HUES64 (cell line): ENCODE data around the gene VPS13C.

Experiments
- H3K27ac ChIP-seq: 2 replicates; pipeline ENCODE4 v1.7.0; 2013; ENCODE audit warnings: low read depth, low read length, inconsistent platforms
- H3K27me3 ChIP-seq: 2 replicates; pipeline ENCODE4 v1.6.1; 2013; ENCODE audit warnings: mild to moderate bottlenecking, low read length; ENCODE audit not compliant: insufficient read depth
- H3K36me3 ChIP-seq: 2 replicates; pipeline ENCODE4 v1.6.1; 2013; ENCODE audit warnings: mild to moderate bottlenecking, low read length; ENCODE audit not compliant: insufficient read depth
- H3K4me1 ChIP-seq: 2 replicates; pipeline ENCODE4 v1.6.1; 2013; ENCODE audit warnings: mild to moderate bottlenecking, low read length, moderate library complexity; ENCODE audit not compliant: insufficient read depth
- H3K4me3 ChIP-seq: 2 replicates; pipeline ENCODE4 v1.5.1; 2013; ENCODE audit warnings: mild to moderate bottlenecking, low read length, moderate library complexity
- H3K9ac ChIP-seq: 2 replicates; pipeline ENCODE4 v1.6.1; 2013; ENCODE audit warnings: mild to moderate bottlenecking, low read depth, low read length
- H3K9me3 ChIP-seq: 2 replicates; pipeline ENCODE4 v1.6.1; 2013; ENCODE audit warnings: low read depth, low read length; ENCODE audit not compliant: insufficient read depth
- WGBS: fragments of 150-250, 120-280 bp; methylation state at CpG from one replicate; pipeline ENCODE4 v1.1.7; 2013; ENCODE audit warnings: missing lambda C conversion rate; 5-methylcytosine and 5-hydroxymethylcytosine counted together

The VPS13C gene

DNA sequence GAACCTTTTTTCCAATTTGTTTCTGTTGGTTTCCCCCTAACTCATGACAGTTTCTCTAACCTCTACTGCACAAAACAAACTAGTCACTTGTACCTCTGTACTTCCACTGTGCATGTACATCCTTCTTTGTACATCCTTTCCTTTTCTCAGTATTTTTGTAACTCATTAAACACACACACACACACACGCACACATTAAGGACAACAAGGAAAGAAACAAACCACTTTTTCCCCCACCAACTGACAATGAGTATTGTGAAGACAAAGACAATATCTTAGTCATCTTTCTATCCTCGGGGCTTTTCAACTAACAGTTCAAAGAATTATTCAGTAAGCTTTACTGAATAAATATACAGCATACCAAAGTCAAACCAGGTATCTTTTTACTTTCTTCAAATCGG, 170.5 kb downstream of the VPS13C start:
- peaks cover 21% of the 10 kb centered on the region for H3K9me3 ChIP-seq
- peaks cover 5% of the 10 kb centered on the region; the same call in 1 of the 2 replicates for H3K4me1 ChIP-seq
- no peaks in the 10 kb centered on the region for H3K27me3 ChIP-seq
- no peak overlapping the region for H3K9ac ChIP-seq
- H3K36me3 ChIP-seq = no peaks in the 10 kb centered on the region
- H3K4me3 ChIP-seq = no peak overlapping the region
- WGBS = 90% methylated on average over 3 of the region's 3 CpGs
- H3K27ac ChIP-seq = no peak overlapping the region

DNA sequence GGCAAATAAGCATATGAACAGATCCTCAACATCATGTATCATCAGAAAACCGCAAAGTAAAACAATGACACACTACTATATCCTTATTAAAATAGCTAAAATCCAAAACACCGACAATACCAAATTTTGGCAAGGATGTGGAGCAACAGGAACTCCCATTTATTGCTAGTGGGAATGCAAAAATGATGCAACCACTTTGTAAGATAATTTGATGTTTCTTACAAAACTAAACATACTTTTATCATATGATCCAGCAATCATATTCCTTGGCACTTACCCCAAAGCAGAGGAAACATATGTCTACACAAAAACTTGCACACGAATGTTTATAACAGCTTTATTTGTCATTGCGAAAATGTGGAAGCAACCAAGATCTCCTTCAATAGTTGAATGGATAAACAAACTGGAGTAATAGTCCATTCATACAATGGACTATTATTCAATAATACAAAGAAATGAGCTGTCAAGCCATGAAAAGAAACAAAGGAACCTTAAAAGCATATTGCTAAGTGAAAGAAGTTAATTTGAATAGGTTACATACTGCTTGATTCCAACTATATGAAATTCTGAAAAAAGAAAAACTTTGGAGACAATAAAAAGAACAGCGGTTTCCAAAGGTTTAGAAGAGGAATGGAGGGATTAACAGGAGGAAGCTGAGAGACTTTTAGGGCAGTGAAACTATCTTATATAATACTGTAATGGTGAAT, 172.0 kb downstream of the VPS13C start:
- H3K27ac ChIP-seq = no peak overlapping the region
- H3K9ac ChIP-seq = no peak overlapping the region
- peaks cover 5% of the 10 kb centered on the region; the same call in 1 of the 2 replicates for H3K4me1 ChIP-seq
- no peaks in the 10 kb centered on the region for H3K27me3 ChIP-seq
- 98% methylated on average over 5 of the region's 5 CpGs for WGBS
- peaks cover 9% of the 10 kb centered on the region for H3K9me3 ChIP-seq
- H3K4me3 ChIP-seq = no peak overlapping the region
- H3K36me3 ChIP-seq = no peaks in the 10 kb centered on the region

DNA sequence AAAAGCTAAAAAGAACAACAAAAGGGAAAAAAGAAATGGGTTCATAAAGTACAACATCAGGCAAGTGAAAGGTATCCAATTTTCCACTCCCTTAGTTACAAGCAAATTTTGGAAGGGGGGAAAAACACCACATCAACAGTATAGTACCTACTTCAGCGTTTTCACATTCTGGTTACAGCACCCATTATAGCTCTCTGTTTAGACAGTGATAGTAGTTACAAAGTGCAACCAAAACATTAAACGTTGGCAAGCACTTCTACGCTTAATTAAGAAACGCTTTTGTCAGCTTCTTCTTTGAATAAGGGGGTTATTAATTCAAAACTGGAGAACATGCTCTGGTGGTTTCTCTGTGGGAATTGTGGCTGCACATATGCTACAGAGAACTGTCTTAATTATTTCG, 180.2 kb downstream of the VPS13C start:
- Histone ChIP-seq H3K36me3 (no peaks in the 10 kb centered on the region), H3K4me1 (no peaks in the 10 kb centered on the region), H3K4me3 (no peak overlapping the region), H3K9ac (no peak overlapping the region), H3K27me3 (no peaks in the 10 kb centered on the region), H3K9me3 (no peaks in the 10 kb centered on the region), H3K27ac (no peak overlapping the region)
- WGBS = 95% methylated on average over 5 of the region's 5 CpGs

DNA sequence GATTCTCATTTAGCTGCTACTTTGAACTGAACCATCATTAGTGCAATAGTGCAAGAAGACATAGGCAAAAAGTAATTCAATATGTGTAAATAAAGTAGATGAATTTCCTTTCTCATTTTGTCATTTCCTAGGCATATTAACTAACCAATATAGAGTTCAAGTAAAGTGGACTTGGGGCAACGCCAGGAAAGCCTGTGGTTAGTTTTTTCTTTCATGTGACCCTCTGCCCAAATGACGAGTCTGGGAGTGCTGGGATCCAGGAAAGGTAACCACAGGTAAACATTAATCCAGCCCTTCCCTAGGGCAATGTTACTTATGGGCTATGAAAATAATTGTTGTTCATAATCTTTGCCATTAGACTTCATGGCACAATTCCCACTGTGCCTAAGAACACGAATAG, 181.0 kb downstream of the VPS13C start:
- H3K9me3 ChIP-seq = no peaks in the 10 kb centered on the region
- WGBS = 100% methylated on average over 3 of the region's 3 CpGs
- H3K36me3 ChIP-seq = no peaks in the 10 kb centered on the region
- no peak overlapping the region for H3K9ac ChIP-seq
- H3K27me3 ChIP-seq = no peaks in the 10 kb centered on the region
- no peak overlapping the region for H3K4me3 ChIP-seq
- H3K27ac ChIP-seq = no peak overlapping the region
- H3K4me1 ChIP-seq = no peaks in the 10 kb centered on the region

- no peak overlapping the region for H3K27ac ChIP-seq
- H3K9me3 ChIP-seq = no peaks in the 10 kb centered on the region
- no peaks in the 10 kb centered on the region for H3K27me3 ChIP-seq
- no peaks in the 10 kb centered on the region; the same call in 1 of the 2 replicates for H3K4me1 ChIP-seq
- H3K9ac ChIP-seq = no peak overlapping the region
- WGBS = 86% methylated on average over 1 of the region's 1 CpG
- peaks cover 2% of the 10 kb centered on the region; the same call in 1 of the 2 replicates for H3K36me3 ChIP-seq
- no peak overlapping the region for H3K4me3 ChIP-seq
Measured at GRCh38 chr15:61871926-61872522, 188.2 kb downstream of the VPS13C start.

DNA sequence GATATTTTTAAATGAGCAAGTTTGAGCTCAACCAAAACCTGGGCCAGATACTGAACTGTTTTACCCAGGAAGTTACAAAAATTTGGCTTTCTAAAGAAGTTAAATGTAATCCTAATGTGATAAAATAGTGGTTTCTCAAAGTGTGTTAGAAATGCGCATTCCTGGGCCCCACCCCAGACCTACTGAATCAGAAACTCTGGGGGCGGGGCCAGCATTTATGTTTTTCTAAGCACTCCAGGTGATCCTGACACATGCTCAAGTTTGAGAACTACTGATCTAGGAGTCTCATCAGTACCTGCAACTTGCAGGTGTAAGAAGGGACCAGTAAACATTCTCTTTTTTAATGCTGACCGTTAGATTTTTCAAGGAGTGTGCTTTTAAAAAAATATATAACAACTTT, 190.6 kb downstream of the VPS13C start:
- H3K27ac ChIP-seq = no peak overlapping the region
- 93% methylated on average over 2 of the region's 3 CpGs for WGBS
- H3K4me1 ChIP-seq = no peaks in the 10 kb centered on the region; the same call in 1 of the 2 replicates
- H3K36me3 ChIP-seq = peaks cover 2% of the 10 kb centered on the region; the same call in 1 of the 2 replicates
- no peak overlapping the region for H3K4me3 ChIP-seq
- H3K9ac ChIP-seq = no peak overlapping the region
- no peaks in the 10 kb centered on the region for H3K9me3 ChIP-seq
- H3K27me3 ChIP-seq = no peaks in the 10 kb centered on the region

GRCh38 chr15:61861962-61862361, 198.3 kb downstream of the VPS13C start:
- no peak overlapping the region for H3K4me3 ChIP-seq
- H3K36me3 ChIP-seq = no peaks in the 10 kb centered on the region
- H3K27ac ChIP-seq = no peak overlapping the region
- H3K9ac ChIP-seq = no peak overlapping the region
- H3K27me3 ChIP-seq = no peaks in the 10 kb centered on the region
- 91% methylated on average over 3 of the region's 3 CpGs for WGBS
- H3K9me3 ChIP-seq = no peaks in the 10 kb centered on the region
- H3K4me1 ChIP-seq = no peaks in the 10 kb centered on the region

DNA sequence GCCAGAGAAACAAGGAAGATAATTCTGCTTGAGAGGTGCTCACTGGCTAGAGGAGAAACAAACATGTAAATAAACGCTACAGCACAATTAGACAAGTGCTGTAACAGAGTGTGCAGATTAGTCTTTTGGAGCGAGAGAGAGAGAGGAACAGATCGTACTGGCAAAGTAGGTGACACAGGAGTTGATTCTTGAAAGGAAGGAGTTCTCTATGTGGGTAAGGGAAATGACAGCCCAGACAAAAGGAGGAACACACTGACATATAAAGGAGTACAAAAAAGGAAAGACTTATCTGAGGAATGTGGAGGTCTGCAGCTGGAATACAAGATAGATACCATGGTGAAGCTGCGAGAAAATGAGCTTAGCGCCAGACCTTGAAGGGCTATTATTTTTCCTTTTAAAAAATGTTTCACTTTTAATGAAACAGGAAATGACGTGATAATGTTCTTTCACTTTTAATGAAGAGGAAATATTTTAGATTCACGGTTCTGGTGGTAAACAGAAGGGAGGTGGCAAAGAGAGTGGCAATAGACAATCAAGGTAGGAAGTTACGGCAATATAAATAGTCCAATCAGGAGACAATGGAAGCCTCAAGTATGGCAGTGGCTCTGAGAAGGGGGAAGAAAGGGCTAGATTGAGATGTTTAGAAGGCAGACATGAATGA, 202.9 kb downstream of the VPS13C start:
- H3K36me3 ChIP-seq = no peaks in the 10 kb centered on the region
- no peaks in the 10 kb centered on the region for H3K27me3 ChIP-seq
- no peak overlapping the region for H3K27ac ChIP-seq
- H3K4me1 ChIP-seq = no peaks in the 10 kb centered on the region
- H3K9me3 ChIP-seq = no peaks in the 10 kb centered on the region
- no peak overlapping the region for H3K4me3 ChIP-seq
- H3K9ac ChIP-seq = no peak overlapping the region
- WGBS = 93% methylated on average over 8 of the region's 8 CpGs

GRCh38 chr15:61856295-61856694, 204.0 kb downstream of the VPS13C start:
- Histone ChIP-seq H3K9me3 (no peaks in the 10 kb centered on the region), H3K27ac (no peak overlapping the region), H3K27me3 (no peaks in the 10 kb centered on the region), H3K4me1 (no peaks in the 10 kb centered on the region), H3K4me3 (no peak overlapping the region), H3K36me3 (no peaks in the 10 kb centered on the region), H3K9ac (no peak overlapping the region)
- WGBS = 100% methylated on average over 1 of the region's 1 CpG

DNA sequence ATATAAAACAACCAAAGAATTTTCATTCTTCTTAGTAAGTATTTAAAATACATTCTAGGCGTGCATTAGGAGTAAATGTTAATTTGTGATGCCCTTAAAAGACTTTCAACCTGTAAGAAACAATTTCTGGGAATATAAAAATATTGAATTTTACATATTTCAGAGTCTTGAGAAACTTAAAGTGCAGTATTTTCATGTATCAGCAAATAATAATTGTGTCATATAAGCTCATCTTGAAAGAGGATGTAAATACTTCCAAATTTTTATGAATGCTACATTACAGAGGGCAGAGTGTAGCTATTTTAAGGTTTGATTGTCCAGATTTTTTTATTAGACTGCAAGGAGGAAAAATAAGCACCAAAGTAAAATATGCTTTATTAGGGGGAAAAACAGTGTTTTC, 207.1 kb downstream of the VPS13C start:
- Histone ChIP-seq H3K27ac (no peak overlapping the region), H3K27me3 (no peaks in the 10 kb centered on the region), H3K36me3 (no peaks in the 10 kb centered on the region), H3K4me3 (no peak overlapping the region), H3K9ac (no peak overlapping the region), H3K4me1 (no peaks in the 10 kb centered on the region), H3K9me3 (no peaks in the 10 kb centered on the region)
- WGBS = no CpG with 5 or more reads among the region's 1 CpG

DNA sequence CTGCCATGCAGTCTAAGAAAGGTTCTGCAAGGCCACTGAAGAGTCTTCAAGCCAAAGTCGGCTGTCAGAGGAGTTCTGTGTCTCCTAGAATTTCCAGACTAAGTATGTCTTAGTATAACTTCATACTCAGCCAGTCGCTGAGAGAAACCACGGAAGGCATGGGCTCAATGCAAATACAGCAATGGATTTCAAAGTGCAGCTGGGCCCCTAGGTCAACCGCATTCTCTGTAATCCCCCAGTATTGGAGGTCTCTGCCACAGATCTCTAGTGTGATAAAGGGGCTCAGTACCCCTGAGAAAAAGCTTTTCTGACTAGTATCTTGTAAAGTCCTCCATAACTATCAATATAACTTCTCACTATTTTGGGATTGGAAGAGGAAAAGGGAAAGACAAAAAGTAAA, 208.3 kb downstream of the VPS13C start:
- 87% methylated on average over 4 of the region's 4 CpGs for WGBS
- Histone ChIP-seq H3K36me3 (no peaks in the 10 kb centered on the region), H3K9ac (no peak overlapping the region), H3K4me1 (no peaks in the 10 kb centered on the region), H3K27ac (no peak overlapping the region), H3K4me3 (no peak overlapping the region), H3K9me3 (no peaks in the 10 kb centered on the region), H3K27me3 (no peaks in the 10 kb centered on the region)
